B cell (primary cell): Measurements from ENCODE around the gene CDK5RAP2. TPM values are rescaled to one million over a fixed set of nuclear protein-coding genes. Genes with fewer than 3 reads are reported as not detected.

ENCODE experiments used
- ATAC-seq: fragments of 200-7000 bp; cut with Tn5 transposase; one replicate; pipeline ENCODE4 v1.10.0; 2021; ENCODE audit warnings: low read depth, mild to moderate bottlenecking, moderate number of reproducible peaks, moderate library complexity
- CTCF ChIA-PET: fragments of 350-600 bp; sonication (Branson Sonifier 250); formaldehyde crosslinking; loops from one replicate; lab custom pipeline; 2021; ENCODE audit warnings: antibody characterized with exemption, inconsistent platforms; lab: Charles Lee
- POLR2A ChIA-PET: fragments of 350-600 bp; sonication (Branson Sonifier 250); formaldehyde crosslinking; loops from one replicate; lab custom pipeline; 2021; ENCODE audit warnings: antibody characterized with exemption; lab: Charles Lee
- DNase-seq: peaks from one replicate; pipeline ENCODE4 v3.0.0; 2013
- H2AFZ ChIP-seq: 2 replicates; pipeline ENCODE4 v1.6.1; 2012; ENCODE audit warnings: mild to moderate bottlenecking, low read depth, low read length; ENCODE audit not compliant: insufficient read depth, poor library complexity, severe bottlenecking
- H3K27ac ChIP-seq, 2 donors: 1 replicate in 1 of 2; 2 replicates in 1 of 2; pipeline ENCODE4 v1.5.1; 2012 to 2013; ENCODE audit warnings: low read length in 2 of 2, mild to moderate bottlenecking in 2 of 2, moderate library complexity in 1 of 2
- H3K27me3 ChIP-seq, 4 experiments: fragments of 200-600 bp in 1 of 4; sonication (generic) in 1 of 4; replicated peaks in 1 of 4; 1 replicate in 2 of 4; 2 replicates in 2 of 4; pipeline versions ENCODE4 v1.6.1 to v1.7.0; 2013 to 2016; ENCODE audit warnings: low read length in 3 of 4, mild to moderate bottlenecking in 2 of 4, mixed read lengths in 1 of 4, moderate library complexity in 1 of 4; ENCODE audit not compliant: insufficient read depth in 4 of 4, control insufficient read depth in 3 of 4; ENCODE audit errors: control extremely low read depth in 1 of 4
- H3K36me3 ChIP-seq, 2 experiments: replicated peaks in 1 of 2; 1 replicate in 1 of 2; 2 replicates in 1 of 2; pipeline versions ENCODE4 v1.6.1 to v1.7.1; 2013; ENCODE audit warnings: low read length in 1 of 2; ENCODE audit not compliant: insufficient read depth in 2 of 2, control insufficient read depth in 1 of 2; ENCODE audit errors: control extremely low read depth in 1 of 2, extremely low read depth in 1 of 2
- H3K4me1 ChIP-seq, 2 donors: fragments of 200-600 bp in 1 of 2; sonication (generic) in 1 of 2; 1 replicate in 1 of 2; 2 replicates in 1 of 2; pipeline versions ENCODE4 v1.5.1 to v1.6.1; 2013 to 2017; ENCODE audit warnings: low read length in 2 of 2; ENCODE audit not compliant: control insufficient read depth in 2 of 2, insufficient read depth in 2 of 2
- H3K4me2 ChIP-seq: replicated peaks from 2 replicates; pipeline ENCODE3; 2012; ENCODE audit warnings: mild to moderate bottlenecking, low read depth, low read length; ENCODE audit not compliant: poor library complexity, severe bottlenecking
- H3K4me3 ChIP-seq, 5 experiments: fragments of 200-600 bp in 1 of 5; sonication (generic) in 1 of 5; 1 replicate in 3 of 5; 2 replicates in 2 of 5; pipeline versions ENCODE4 v1.5.1 to v1.7.0; 2011 to 2016; ENCODE audit warnings: low read length in 4 of 5, mild to moderate bottlenecking in 4 of 5, low read depth in 2 of 5, control low read depth in 1 of 5, moderate library complexity in 1 of 5; ENCODE audit not compliant: insufficient read depth in 1 of 5; ENCODE audit errors: control extremely low read depth in 1 of 5, extremely low read depth in 1 of 5
- H3K79me2 ChIP-seq: fragments of 200-600 bp; sonication (generic); one replicate; pipeline ENCODE4 v1.6.0; 2016; ENCODE audit warnings: low read length; ENCODE audit not compliant: control insufficient read depth, insufficient read depth
- H3K9ac ChIP-seq: fragments of 200-600 bp; sonication (generic); 2 replicates; pipeline ENCODE4 v1.6.1; 2017; ENCODE audit warnings: mild to moderate bottlenecking, low read length, moderate library complexity
- H3K9me3 ChIP-seq, 3 donors: one replicate each; pipeline versions ENCODE4 v1.6.1 to v1.7.1; 2013; ENCODE audit warnings: low read length in 2 of 3; ENCODE audit not compliant: control insufficient read depth in 2 of 3, insufficient read depth in 1 of 3; ENCODE audit errors: control extremely low read depth in 1 of 3
- H4K20me1 ChIP-seq: 2 replicates; pipeline ENCODE4 v1.6.0; 2012; ENCODE audit warnings: mild to moderate bottlenecking, low read length; ENCODE audit not compliant: insufficient read depth, control insufficient read depth, poor library complexity, severe bottlenecking
- H3K27ac Mint-ChIP-seq: one replicate; pipeline ENCODE4 v1.8.0; 2021; ENCODE audit warnings: mixed read lengths
- H3K27me3 Mint-ChIP-seq: one replicate; pipeline ENCODE4 v1.8.0; 2021; ENCODE audit warnings: mixed read lengths
- H3K4me1 Mint-ChIP-seq: one replicate; pipeline ENCODE4 v1.8.0; 2021; ENCODE audit warnings: mixed read lengths
- H3K4me3 Mint-ChIP-seq: one replicate; pipeline ENCODE4 v1.8.0; 2021; ENCODE audit warnings: mixed read lengths
- H3K9me3 Mint-ChIP-seq: one replicate; pipeline ENCODE4 v1.8.0; 2022; ENCODE audit warnings: mixed read lengths; ENCODE audit not compliant: insufficient read depth
- EZH2 ChIP-seq: IDR thresholded peaks from 2 replicates; pipeline ENCODE4 v1.6.1; 2012; ENCODE audit warnings: borderline replicate concordance, low read depth, mild to moderate bottlenecking, moderate library complexity, low read length; ENCODE audit not compliant: insufficient read depth, poor library complexity, severe bottlenecking
- WGBS: methylation state at CpG from one replicate; pipeline ENCODE4 v1.1.5; 2013; ENCODE audit warnings: missing lambda C conversion rate; ENCODE audit not compliant: insufficient coverage; 5-methylcytosine and 5-hydroxymethylcytosine counted together
- intact Hi-C: fragments of 100-400 bp; cut with micrococcal nuclease; formaldehyde crosslinking; loops from one replicate; pipeline ENCODE4 v1.10.0; 2022
- polyA plus RNA-seq: library from polyadenylated mRNA; depleted of rRNA; stranded (reverse); fragments of >200 nt; gene quantifications from 2 replicates; pipeline ENCODE4 v1.2.3, GENCODE V29; 2012
- total RNA-seq, 2 donors: library from RNA; stranded (reverse); fragments of 120-200 nt in 1 of 2; gene quantifications; 1 replicate in 1 of 2; 2 replicates in 1 of 2; pipeline versions ENCODE4 v1.2.3 to v1.2.4, GENCODE V29; 2013 to 2022
- TF ChIP-seq, protein P1 (sequence below): fragments of 200-600 bp; IDR thresholded peaks from one replicate; pipeline ENCODE4 v1.8.0; 2022; ENCODE audit warnings: antibody characterized with exemption, mild to moderate bottlenecking

CDK5RAP2 gene
- total and polyA plus RNA-seq, 2 donors (not counting 1 experiment from before 2014, with no cell fraction given), result 31.3 to 122 TPM

DNA sequence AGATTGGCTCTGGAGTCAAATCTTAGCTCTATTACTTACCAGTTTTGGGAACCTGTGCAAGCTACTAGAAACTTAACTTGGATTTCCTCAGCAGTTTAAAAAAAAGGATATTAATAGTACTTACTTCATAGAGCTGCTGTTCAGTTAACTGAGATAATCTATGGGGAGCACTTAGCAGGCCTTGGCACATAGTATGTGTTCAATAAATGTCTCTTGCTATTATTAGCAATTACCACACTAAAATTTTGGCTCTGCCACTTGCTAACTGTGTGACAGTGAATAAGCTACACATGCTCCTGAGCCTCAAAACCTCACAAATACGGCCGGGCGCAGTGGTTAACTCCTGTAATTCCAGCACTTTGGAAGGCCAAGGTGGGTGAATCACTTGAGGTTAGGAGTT is 55.9 kb downstream of the CDK5RAP2 start:
- no peak overlapping the region for H2AFZ ChIP-seq
- H3K79me2 ChIP-seq, result no peaks in the 10 kb centered on the region
- no peak for DNase-seq
- 100% methylated on average over 3 of the region's 3 CpGs for WGBS
- ChIA-PET POLR2A (no interaction called here), CTCF (interaction anchor here (1.5 kb wide), 1 partner anchor 10 kb away, joined by 3 read pairs; no protein-coding TSS in a partner anchor)
- no peak for TF ChIP-seq EZH2
- TF ChIP-seq, protein P1, sequence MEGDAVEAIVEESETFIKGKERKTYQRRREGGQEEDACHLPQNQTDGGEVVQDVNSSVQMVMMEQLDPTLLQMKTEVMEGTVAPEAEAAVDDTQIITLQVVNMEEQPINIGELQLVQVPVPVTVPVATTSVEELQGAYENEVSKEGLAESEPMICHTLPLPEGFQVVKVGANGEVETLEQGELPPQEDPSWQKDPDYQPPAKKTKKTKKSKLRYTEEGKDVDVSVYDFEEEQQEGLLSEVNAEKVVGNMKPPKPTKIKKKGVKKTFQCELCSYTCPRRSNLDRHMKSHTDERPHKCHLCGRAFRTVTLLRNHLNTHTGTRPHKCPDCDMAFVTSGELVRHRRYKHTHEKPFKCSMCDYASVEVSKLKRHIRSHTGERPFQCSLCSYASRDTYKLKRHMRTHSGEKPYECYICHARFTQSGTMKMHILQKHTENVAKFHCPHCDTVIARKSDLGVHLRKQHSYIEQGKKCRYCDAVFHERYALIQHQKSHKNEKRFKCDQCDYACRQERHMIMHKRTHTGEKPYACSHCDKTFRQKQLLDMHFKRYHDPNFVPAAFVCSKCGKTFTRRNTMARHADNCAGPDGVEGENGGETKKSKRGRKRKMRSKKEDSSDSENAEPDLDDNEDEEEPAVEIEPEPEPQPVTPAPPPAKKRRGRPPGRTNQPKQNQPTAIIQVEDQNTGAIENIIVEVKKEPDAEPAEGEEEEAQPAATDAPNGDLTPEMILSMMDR, result no peak
- no peaks in the 10 kb centered on the region for H3K4me1 ChIP-seq
- no peaks in the 10 kb centered on the region for H4K20me1 ChIP-seq
- H3K36me3 ChIP-seq, result peaks cover 8 to 74% of the 10 kb centered on the region in 2 experiments
- Mint-ChIP-seq H3K4me1 (no peaks in the 10 kb centered on the region), H3K4me3 (no peak overlapping the region), H3K27me3 (no peaks in the 10 kb centered on the region), H3K9me3 (no peaks in the 10 kb centered on the region), H3K27ac (no peak overlapping the region)
- H3K9ac ChIP-seq, result no peak overlapping the region
- H3K4me3 ChIP-seq, result no peak overlapping the region
- no peak overlapping the region for H3K27ac ChIP-seq
- no peaks in the 10 kb centered on the region for H3K27me3 ChIP-seq
- intact Hi-C loops, result no loop called here
- no peak overlapping the region for H3K4me2 ChIP-seq
- no peaks in the 10 kb centered on the region for H3K9me3 ChIP-seq
- ATAC-seq, result no peak

DNA sequence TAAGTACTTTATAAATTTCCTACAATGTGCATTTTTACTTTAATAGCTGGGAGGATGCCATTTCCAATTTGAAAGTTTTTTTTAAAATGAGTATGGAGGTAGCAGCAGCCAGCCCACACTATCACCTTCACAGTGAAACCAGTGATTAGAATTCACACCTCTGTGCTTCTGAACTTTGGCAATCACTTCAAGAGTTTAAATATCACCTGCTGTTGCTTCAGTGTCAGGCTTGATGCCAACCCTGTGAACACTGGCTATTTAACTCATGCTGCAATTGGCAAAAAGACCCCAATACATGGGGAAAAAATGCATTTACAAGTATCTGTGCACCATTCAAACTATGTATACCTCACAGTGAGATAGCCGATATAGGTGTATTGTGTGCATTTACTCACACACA is 57.4 kb downstream of the CDK5RAP2 start:
- H3K4me3 Mint-ChIP-seq, result no peak overlapping the region
- no peaks in the 10 kb centered on the region for H3K27me3 ChIP-seq
- ChIA-PET POLR2A (no interaction called here), CTCF (no interaction called here)
- H3K79me2 ChIP-seq, result no peaks in the 10 kb centered on the region
- H3K36me3 ChIP-seq, result peaks cover 9 to 70% of the 10 kb centered on the region in 2 experiments
- no peaks in the 10 kb centered on the region for H3K4me1 Mint-ChIP-seq
- intact Hi-C loops, result no loop called here
- H3K9ac ChIP-seq, result no peak overlapping the region
- H2AFZ ChIP-seq, result no peak overlapping the region
- no peaks in the 10 kb centered on the region for H3K4me1 ChIP-seq
- no peak overlapping the region for H3K27ac ChIP-seq
- H3K4me3 ChIP-seq, result no peak overlapping the region
- WGBS, result no CpG with 5 or more reads among the region's 1 CpG
- H3K27me3 Mint-ChIP-seq, result no peaks in the 10 kb centered on the region
- ATAC-seq, result no peak
- H4K20me1 ChIP-seq, result no peaks in the 10 kb centered on the region
- H3K27ac Mint-ChIP-seq, result no peak overlapping the region
- H3K9me3 ChIP-seq, result no peaks in the 10 kb centered on the region
- no peak for TF ChIP-seq EZH2
- TF ChIP-seq, protein P1, result no peak
- no peak for DNase-seq
- no peak overlapping the region for H3K4me2 ChIP-seq
- H3K9me3 Mint-ChIP-seq, result no peaks in the 10 kb centered on the region
